ENCODE results near the gene TEX264. TPM values are rescaled to one million over a fixed set of nuclear protein-coding genes. Genes with fewer than 3 reads are reported as not detected.

The TEX264 gene
- total RNA-seq: 100 to 1,000 TPM in 3 of 4 donors, 10 to 100 TPM in 1; 74.3 to 135 (median 122) TPM

- Histone ChIP-seq H3K4me3 (replicated peaks in 1 of 3) (peak within 1 kb of the TSS; percentile 84 to 94 (median 84)), H3K36me3 (no peaks in the 10 kb centered on the region), H3K9me3 (no peaks in the 10 kb centered on the region), H3K27ac (peak within 1 kb of the TSS; percentile 92 to 94 (median 93)), H3K27me3 (no peaks in the 10 kb centered on the region), H3K4me1 (peaks cover 14 to 56% of the 10 kb centered on the region in 2 donors)
- DNase-seq: peak; percentile 89 to 91
- no peak for TF ChIP-seq CTCF (IDR thresholded peaks at IDR 0.05)
- peak in 1 of 2 donors; percentile 88 for TF ChIP-seq POLR2A (IDR thresholded peaks at IDR 0.05)
- 0 to 2% methylated on average over 10 to 11 of the region's 81 CpGs for WGBS, 2 donors
- intact Hi-C loops (cut with DNase I): loop anchor here (5.0 kb wide), 1 partner anchor 279 kb away; the partner anchor contains the start of gene RBM15B
These were observed at the start of gene TEX264 for GRCh38 chr3:51670823-51671733. TEX264 (plus strand) TSS chr3:51671252; CDS start chr3:51674305, 3,053 bp downstream.

GRCh38 chr3:51622413-51622812 lies 48.6 kb upstream of the TEX264 start:
- 90 to 92% methylated on average over 3 of the region's 3 CpGs for WGBS, 2 donors
- intact Hi-C loops (cut with DNase I): no loop called here
- TF ChIP-seq POLR2A (IDR thresholded peaks at IDR 0.05) (no peak), CTCF (IDR thresholded peaks at IDR 0.05) (no peak)

GRCh38 chr3:51622868-51623267 lies 48.2 kb upstream of the TEX264 start:
- Histone ChIP-seq H3K27ac (peak overlapping the region in 2 of 3 donors; percentile 10 to 49), H3K9me3 (no peaks in the 10 kb centered on the region), H3K36me3 (peaks cover 0 to 3% of the 10 kb centered on the region in 2 donors), H3K4me1 (peaks cover 24 to 32% of the 10 kb centered on the region in 2 donors), H3K4me3 (replicated peaks in 1 of 3) (no peak overlapping the region), H3K27me3 (no peaks in the 10 kb centered on the region)
- intact Hi-C loops (cut with DNase I): no loop called here
- TF ChIP-seq POLR2A (IDR thresholded peaks at IDR 0.05): no peak
- no peak for TF ChIP-seq CTCF (IDR thresholded peaks at IDR 0.05)
- 92% methylated on average over 4 of the region's 4 CpGs for WGBS, 2 donors
- no peak for DNase-seq

More at GRCh38 chr3:51622413-51622812, 48.6 kb upstream of the TEX264 start:
- Histone ChIP-seq H3K27ac (peak overlapping the region in 2 of 3 donors; percentile 10 to 49), H3K27me3 (no peaks in the 10 kb centered on the region), H3K36me3 (no peaks in the 10 kb centered on the region), H3K4me3 (replicated peaks in 1 of 3) (no peak overlapping the region), H3K4me1 (peaks cover 24 to 36% of the 10 kb centered on the region in 2 donors), H3K9me3 (no peaks in the 10 kb centered on the region)
- no peak for DNase-seq

DNA sequence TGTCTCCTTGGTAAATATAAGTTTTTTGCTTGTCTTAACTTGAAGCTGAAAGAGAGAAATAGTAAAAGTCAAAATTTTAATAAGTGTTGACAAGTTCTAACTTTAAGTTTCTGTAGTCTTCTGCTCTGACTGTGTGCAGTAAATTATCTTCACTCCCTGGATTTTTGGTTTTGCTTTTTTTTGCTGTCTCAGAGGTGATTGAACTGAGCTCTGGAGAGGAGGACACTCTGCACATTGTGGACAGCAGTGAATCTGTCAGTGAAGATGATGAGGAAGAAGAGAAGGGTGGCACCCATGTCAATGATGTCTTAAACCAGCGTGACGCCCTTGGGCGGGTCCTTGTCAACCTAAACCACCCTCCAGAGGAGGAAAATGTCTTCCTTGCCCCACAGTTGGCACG lies 40.5 kb upstream of the TEX264 start:
- intact Hi-C loops (cut with DNase I): no loop called here
- H3K4me1 ChIP-seq: no peaks in the 10 kb centered on the region
- H3K4me3 ChIP-seq (replicated peaks in 1 of 3): no peak overlapping the region
- 87 to 94% methylated on average over 4 of the region's 4 CpGs for WGBS, 2 donors
- no peak for DNase-seq
- TF ChIP-seq POLR2A (IDR thresholded peaks at IDR 0.05): no peak
- TF ChIP-seq CTCF (IDR thresholded peaks at IDR 0.05): no peak
- no peaks in the 10 kb centered on the region for H3K27me3 ChIP-seq
- no peaks in the 10 kb centered on the region for H3K9me3 ChIP-seq
- H3K27ac ChIP-seq: no peak overlapping the region
- peaks cover 31 to 32% of the 10 kb centered on the region in 2 donors for H3K36me3 ChIP-seq
